ENCODE measurements around the gene RYR3.

The RYR3 gene

DNA sequence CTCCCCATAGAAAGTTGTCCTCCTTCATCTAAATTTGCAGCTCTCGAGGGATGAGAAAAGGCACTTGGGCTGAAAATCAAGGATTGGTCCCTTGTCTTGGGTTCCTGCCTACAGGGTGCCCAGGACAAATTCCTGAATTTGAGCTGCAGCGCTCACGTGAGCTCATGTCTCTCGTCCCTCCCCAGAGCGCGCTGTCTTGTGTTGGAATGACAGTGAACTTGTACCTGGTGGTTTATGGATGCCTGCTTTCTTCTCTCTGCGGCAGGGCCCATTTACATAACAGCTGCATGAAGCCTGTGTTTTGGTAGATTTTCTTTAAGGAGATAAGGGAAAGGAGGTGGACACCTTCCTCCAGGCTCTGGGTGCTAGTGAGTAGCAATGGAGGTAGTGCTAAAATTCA, 4.3 kb downstream of the RYR3 start:
- H3K4me3 ChIP-seq (ENCODE audit: control insufficient read depth, low read depth, low read length), result no peak overlapping the region
- TF ChIP-seq, protein P1, sequence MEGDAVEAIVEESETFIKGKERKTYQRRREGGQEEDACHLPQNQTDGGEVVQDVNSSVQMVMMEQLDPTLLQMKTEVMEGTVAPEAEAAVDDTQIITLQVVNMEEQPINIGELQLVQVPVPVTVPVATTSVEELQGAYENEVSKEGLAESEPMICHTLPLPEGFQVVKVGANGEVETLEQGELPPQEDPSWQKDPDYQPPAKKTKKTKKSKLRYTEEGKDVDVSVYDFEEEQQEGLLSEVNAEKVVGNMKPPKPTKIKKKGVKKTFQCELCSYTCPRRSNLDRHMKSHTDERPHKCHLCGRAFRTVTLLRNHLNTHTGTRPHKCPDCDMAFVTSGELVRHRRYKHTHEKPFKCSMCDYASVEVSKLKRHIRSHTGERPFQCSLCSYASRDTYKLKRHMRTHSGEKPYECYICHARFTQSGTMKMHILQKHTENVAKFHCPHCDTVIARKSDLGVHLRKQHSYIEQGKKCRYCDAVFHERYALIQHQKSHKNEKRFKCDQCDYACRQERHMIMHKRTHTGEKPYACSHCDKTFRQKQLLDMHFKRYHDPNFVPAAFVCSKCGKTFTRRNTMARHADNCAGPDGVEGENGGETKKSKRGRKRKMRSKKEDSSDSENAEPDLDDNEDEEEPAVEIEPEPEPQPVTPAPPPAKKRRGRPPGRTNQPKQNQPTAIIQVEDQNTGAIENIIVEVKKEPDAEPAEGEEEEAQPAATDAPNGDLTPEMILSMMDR (IDR thresholded peaks at IDR 0.05; ENCODE audit: control insufficient read depth, insufficient read depth, low read depth, low read length, missing control alignments), result no peak
- no peak for DNase-seq (ENCODE audit: low read depth)

DNA sequence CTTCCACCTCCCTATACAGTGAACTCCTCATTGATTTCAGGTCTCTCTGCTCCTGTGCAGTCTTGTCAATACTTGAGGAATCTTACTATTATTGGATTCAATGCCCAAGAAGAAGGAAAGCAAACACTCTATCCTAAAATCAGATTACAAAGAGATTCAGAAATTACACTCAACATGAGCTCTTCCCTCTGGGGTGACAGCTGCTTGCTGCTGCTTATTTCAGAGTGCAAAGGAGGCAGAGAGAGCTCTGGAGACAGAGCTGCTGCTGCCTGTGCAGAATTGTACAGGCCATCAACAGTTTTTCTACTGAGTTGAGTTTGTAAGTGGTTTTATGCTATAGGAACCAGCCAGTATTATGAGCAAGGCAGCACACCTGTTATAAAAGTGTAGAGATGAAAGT, 7.1 kb downstream of the RYR3 start:
- TF ChIP-seq, protein P1 (IDR thresholded peaks at IDR 0.05; ENCODE audit: control insufficient read depth, insufficient read depth, low read depth, low read length, missing control alignments), result no peak
- DNase-seq (ENCODE audit: low read depth), result no peak
- H3K4me3 ChIP-seq (ENCODE audit: control insufficient read depth, low read depth, low read length), result no peak overlapping the region

DNA sequence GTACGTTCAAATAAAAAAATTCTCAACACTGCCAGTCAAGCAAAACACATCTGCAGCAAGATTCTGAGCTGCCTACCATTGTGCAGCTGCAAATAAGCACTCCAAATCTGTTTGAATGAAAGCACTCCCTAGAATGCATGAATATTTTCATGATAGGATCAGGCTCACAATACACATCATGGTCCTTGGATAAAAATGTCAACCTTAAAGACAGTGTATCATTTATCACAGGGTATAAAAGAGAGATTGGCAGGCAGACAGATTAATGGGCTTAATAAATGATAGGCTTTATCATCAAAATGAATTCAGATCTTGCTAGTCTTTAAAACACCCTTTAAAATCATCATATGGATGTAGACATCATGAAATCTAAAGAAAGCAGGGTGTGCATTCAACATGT, 9.2 kb downstream of the RYR3 start:
- TF ChIP-seq, protein P1 (IDR thresholded peaks at IDR 0.05; ENCODE audit: control insufficient read depth, insufficient read depth, low read depth, low read length, missing control alignments), result no peak
- H3K4me3 ChIP-seq (ENCODE audit: control insufficient read depth, low read depth, low read length), result no peak overlapping the region
- DNase-seq (ENCODE audit: low read depth), result no peak

DNA sequence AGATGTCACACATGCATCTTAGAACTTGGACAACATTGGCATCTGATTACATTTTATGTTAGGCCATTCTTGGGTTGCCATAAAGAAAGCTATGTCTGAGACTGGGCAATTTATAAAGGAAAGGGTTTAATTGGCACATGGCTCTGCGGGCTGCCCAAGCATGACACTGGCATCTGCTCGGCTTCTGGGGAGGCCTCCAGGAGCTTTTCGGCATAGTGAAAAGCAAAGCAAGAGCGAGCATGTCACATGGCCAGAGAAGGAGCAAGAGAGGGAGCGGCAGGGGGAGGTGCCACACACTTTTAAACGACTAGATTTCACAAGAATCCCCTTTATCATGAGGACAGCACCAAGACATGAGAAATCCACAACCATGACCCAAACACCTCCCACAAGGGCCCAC, 11.3 kb downstream of the RYR3 start:
- TF ChIP-seq, protein P1 (IDR thresholded peaks at IDR 0.05; ENCODE audit: control insufficient read depth, insufficient read depth, low read depth, low read length, missing control alignments), result no peak
- no peak for DNase-seq (ENCODE audit: low read depth)
- no peak overlapping the region for H3K4me3 ChIP-seq (ENCODE audit: control insufficient read depth, low read depth, low read length)

DNA sequence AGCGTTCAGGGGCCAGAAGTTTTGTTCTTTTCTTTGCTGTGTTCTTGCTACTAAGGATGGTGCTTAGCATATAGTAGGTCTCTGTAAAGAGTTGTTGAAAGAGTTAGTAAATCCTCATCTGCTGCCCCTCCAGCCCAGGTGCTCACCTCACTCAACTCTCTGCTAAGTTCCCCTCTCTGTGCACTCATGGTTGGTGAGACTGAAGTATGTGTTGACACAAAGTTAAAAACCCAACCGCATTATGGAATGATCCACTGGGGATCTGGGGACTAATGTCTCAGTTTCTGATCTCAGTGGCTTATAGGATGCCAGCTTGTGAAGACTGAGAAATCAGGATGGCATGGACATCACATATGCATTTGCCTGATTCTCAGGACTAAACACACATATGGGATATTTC, 13.8 kb downstream of the RYR3 start:
- DNase-seq (ENCODE audit: low read depth), result no peak
- H3K4me3 ChIP-seq (ENCODE audit: control insufficient read depth, low read depth, low read length), result no peak overlapping the region
- TF ChIP-seq, protein P1 (IDR thresholded peaks at IDR 0.05; ENCODE audit: control insufficient read depth, insufficient read depth, low read depth, low read length, missing control alignments), result no peak

DNA sequence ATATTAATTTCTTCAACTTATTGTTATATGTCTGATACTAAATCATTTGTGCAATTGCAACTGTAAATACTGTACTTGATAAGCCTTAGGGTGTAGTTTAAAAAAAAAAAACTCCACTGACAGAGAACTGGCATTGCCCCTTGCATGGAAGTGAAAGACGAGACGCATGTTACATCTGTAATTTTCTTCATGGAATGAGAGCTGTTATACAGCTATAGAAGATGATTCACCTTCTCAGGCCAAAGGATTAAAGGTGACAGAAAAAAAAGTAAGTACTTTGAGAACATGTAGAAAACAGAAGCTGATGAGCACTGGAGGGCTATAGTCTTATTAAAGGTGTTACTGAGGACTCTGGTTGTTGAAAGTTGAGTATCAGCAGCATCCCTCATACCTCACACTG, 16.1 kb downstream of the RYR3 start:
- no peak for DNase-seq (ENCODE audit: low read depth)
- TF ChIP-seq, protein P1 (IDR thresholded peaks at IDR 0.05; ENCODE audit: control insufficient read depth, insufficient read depth, low read depth, low read length, missing control alignments), result no peak
- H3K4me3 ChIP-seq (ENCODE audit: control insufficient read depth, low read depth, low read length), result no peak overlapping the region

DNA sequence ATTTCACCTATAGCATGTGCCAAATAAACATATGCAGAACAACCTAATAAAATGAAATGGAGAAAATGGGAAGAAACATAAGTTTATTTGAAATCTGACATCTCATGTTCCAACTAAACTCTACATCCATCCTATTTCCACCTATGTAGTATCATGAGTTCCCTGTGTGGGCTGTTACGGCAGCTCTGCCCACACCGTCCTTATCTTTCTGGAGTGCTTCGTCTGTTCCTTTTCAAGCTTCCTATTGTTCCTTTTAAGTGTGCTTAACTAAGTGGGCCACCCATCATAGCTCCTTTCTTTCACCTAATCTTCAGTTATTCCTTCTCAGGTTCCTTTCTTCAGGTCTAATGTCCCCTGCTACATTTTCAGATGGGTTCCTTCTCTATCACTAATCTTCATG, 17.3 kb downstream of the RYR3 start:
- DNase-seq (ENCODE audit: low read depth), result no peak
- no peak overlapping the region for H3K4me3 ChIP-seq (ENCODE audit: control insufficient read depth, low read depth, low read length)
- TF ChIP-seq, protein P1 (IDR thresholded peaks at IDR 0.05; ENCODE audit: control insufficient read depth, insufficient read depth, low read depth, low read length, missing control alignments), result no peak

All from AG09309 (cell line).